HG03108 (cell line): ENCODE measurements around the gene PNO1.
"Not testable (repeated sequence)": the region's sequence is repeated elsewhere in the genome, so short reads cannot be mapped to it uniquely, and the experiment has no call there.

ENCODE experiments used
- ATAC-seq: cut with Tn5 transposase; IDR thresholded peaks from one replicate; pipeline ENCODE4 v1.9.1; 2021; ENCODE audit warnings: moderate library complexity; ENCODE audit not compliant: unreplicated experiment

Gene PNO1

GRCh38 chr2:68157402-68158133 is at the start of gene PNO1:
Gene PNO1 (plus strand): TSS chr2:68157888. CDS start chr2:68157935, 47 bp downstream.
- ATAC-seq: peak; percentile 87

- ATAC-seq: no peak
These were observed 49.6 kb upstream of the PNO1 start for GRCh38 chr2:68108120-68108519.

GRCh38 chr2:68110102-68110501 is 47.6 kb upstream of the PNO1 start:
- ATAC-seq: peak; percentile 64

- ATAC-seq: no peak
These were observed 41.7 kb upstream of the PNO1 start for GRCh38 chr2:68115965-68116364.

GRCh38 chr2:68117922-68118321 is 39.8 kb upstream of the PNO1 start:
- ATAC-seq: not testable (repeated sequence)

- ATAC-seq: no peak
These were observed 38.9 kb upstream of the PNO1 start for GRCh38 chr2:68118816-68119215.

- no peak for ATAC-seq
These were observed 38.2 kb upstream of the PNO1 start for GRCh38 chr2:68119504-68119903.

- no peak for ATAC-seq
These were observed 35.6 kb upstream of the PNO1 start for GRCh38 chr2:68121873-68122679.

GRCh38 chr2:68122680-68122964 is 35.1 kb upstream of the PNO1 start:
- ATAC-seq: no peak

- no peak for ATAC-seq
These were observed 33.4 kb upstream of the PNO1 start for GRCh38 chr2:68124321-68124720.

GRCh38 chr2:68125821-68126220 is 31.9 kb upstream of the PNO1 start:
- ATAC-seq: no peak

- no peak for ATAC-seq
These were observed 31.1 kb upstream of the PNO1 start for GRCh38 chr2:68126561-68126960.

- ATAC-seq: peak; percentile 84
These were observed 30.1 kb upstream of the PNO1 start for GRCh38 chr2:68127358-68128242.

- no peak for ATAC-seq
These were observed 23.6 kb upstream of the PNO1 start for GRCh38 chr2:68134120-68134519.

GRCh38 chr2:68134554-68134953 is 23.1 kb upstream of the PNO1 start:
- no peak for ATAC-seq

- ATAC-seq: no peak
These were observed 22.0 kb upstream of the PNO1 start for GRCh38 chr2:68135448-68136320.

GRCh38 chr2:68141875-68142274 is 15.8 kb upstream of the PNO1 start:
- no peak for ATAC-seq

GRCh38 chr2:68151037-68151436 is 6.7 kb upstream of the PNO1 start:
- ATAC-seq: no peak

- no peak for ATAC-seq
These were observed 4.9 kb upstream of the PNO1 start for GRCh38 chr2:68152681-68153347.

- ATAC-seq: no peak
These were observed 2.1 kb upstream of the PNO1 start for GRCh38 chr2:68155618-68156017.
